ENCODE results near the gene TTC13.

Gene TTC13

GRCh38 chr1:230939806-230940489 is 38.7 kb downstream of the TTC13 start:
- no peak for DNase-seq

DNA sequence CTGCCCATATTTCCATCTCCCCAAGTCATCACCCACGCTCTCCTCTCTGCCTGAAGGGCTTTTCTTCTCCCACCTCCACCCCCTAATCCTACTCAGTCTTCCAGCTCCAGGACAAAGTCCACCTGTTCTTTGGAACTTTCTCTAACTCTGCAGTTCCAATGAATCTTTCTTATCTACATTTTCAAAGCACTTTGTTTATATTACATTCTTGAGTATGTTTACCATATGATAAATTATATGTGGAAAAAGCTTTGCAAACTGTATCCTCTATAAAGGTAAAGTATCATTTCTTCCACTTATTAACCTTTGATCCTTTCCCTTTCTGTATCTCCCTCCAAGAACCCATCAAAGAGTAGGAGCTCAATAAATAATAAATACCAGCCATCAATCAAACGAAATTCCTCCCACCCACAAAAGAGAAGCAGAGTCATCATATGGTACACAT is 39.7 kb downstream of the TTC13 start:
- no peak for DNase-seq

- DNase-seq, result no peak
Measured at GRCh38 chr1:230937371-230937770, 41.3 kb downstream of the TTC13 start.

DNA sequence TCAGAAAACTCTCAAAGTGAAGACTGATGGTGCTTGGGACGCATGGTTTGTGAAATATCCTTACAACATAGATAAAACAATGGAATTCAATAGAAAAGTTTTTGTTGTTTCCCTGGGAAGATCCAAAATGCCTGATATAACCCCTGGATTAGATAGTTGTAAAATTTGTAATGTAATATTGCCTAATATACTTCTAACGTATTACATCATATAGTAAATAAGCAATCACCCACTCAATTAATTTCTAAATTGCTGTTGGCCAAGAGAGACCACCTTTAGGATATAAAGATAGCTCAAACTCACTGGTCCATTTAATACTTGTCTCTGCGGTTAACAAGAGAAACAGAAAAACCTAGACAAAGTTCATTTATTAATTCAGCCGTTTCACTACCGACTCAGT is 42.2 kb downstream of the TTC13 start:
- DNase-seq, result no peak

GRCh38 chr1:230935852-230936251 is 42.8 kb downstream of the TTC13 start:
- no peak for DNase-seq

GRCh38 chr1:230930986-230931385 is 47.7 kb downstream of the TTC13 start:
- DNase-seq, result no peak

GRCh38 chr1:230926182-230926581 is 52.5 kb downstream of the TTC13 start:
- no peak for DNase-seq

DNA sequence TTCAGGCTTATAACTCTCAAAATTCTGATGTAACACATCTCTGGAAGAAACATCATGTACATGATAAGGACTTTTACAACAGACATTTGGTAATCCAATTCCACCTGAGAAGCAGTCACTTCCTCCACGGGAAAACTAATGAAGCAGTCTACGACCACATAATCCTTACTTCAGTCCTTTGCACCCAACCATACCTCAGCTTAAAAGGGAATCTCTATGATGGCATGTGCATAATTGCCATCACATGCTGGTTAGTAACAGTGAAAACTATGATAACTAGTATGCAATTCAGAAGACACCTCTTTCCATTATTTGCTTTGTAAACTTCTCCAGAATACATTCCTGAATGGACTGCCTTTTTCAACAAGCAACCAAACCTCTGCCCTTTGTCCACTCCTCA is 53.1 kb downstream of the TTC13 start:
- no peak for DNase-seq

DNA sequence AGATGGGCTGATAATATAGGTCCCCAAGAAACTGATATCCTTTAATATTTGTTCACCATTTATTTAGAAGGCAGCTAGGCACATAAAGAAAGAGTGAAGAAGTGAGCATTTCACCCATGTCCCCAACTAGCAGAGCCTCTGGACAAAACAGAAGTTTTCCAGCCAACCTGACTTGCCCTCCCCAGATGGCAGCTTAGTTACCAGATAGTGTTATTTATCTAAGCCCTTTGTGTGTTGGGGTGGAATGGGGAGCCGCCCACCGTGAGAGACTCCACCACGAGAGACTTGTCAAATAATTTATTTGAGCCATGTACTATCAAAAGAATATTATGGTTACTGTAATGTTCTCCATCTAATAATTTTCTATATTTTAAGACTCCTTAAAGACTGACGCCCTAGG is 55.5 kb downstream of the TTC13 start:
- no peak for DNase-seq

DNA sequence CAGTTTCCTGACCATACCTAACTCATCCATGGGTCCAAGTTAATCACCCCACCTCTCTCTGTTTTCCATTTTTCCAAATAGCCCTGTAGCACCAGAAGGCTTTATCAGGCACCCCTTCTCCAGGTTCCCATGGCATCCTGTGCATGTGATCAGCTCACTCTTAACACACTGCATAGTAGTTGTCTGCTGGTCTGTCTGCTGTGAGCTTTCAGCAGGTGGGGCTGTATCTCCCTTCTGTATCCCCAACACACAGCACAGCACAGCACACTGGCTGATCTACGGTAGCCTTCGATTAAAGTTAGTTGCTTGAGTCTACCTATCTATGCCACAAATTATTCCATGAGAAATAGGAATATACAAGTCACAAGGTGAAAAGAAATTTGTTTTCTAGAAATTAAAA is 56.0 kb downstream of the TTC13 start:
- no peak for DNase-seq

DNA sequence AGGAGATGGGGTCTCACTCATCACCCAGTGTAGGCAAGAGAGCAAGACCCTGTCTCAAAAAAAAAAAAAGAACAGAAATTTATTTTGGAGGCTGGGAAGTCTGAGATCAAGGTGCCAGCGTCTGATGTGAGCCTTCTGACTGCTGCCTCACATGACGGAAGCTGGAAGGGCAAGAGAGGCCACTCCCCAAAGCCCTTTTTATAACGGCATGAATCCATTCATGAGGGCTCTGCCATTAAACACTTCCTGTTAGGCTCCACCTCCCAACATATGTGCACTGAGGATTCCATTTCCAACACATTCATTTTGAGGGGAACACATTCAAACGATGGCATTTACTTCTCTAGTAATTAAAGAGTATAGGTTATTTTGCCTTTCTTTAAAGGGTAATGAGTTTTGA is 59.5 kb downstream of the TTC13 start:
- no peak for DNase-seq

DNA sequence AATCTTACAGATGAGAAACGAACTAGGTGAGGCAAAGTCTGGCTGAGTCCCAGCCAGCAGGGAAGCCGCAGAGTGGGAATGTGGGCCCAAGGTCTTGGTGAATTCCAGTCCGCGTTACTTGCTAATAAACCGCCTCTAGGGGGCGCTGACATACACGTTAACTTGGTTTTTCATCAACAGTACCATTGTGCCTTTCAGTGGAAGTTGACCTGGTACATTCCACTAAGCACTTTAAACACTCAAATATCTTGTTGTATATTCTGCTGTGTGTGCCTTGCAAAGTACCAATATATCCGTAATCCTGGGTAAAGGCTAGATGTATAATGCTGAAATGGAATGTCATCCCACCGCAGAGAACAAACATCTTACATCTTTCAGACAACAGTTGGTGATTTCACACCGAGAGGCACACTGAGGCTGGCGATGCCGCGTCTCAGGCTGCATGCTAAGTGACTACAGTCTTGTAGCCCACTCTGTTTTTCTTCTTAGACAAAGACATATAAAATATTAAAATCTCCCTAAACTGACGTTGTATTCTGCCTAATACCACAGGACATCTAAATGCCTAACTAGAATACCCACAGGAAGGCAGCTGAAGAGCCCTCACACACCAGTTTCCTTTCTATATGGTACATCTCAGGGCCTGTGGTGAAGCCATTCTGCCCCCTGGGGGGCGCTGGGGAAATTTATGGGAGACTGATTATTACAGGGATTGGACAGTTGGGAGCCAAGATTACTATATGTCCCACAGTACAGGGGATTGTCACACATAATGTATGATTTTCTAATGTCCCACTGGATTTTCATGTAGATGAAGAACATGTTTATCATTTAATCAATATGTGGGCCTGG is 61.2 kb downstream of the TTC13 start:
- peak; percentile 77 for DNase-seq

DNA sequence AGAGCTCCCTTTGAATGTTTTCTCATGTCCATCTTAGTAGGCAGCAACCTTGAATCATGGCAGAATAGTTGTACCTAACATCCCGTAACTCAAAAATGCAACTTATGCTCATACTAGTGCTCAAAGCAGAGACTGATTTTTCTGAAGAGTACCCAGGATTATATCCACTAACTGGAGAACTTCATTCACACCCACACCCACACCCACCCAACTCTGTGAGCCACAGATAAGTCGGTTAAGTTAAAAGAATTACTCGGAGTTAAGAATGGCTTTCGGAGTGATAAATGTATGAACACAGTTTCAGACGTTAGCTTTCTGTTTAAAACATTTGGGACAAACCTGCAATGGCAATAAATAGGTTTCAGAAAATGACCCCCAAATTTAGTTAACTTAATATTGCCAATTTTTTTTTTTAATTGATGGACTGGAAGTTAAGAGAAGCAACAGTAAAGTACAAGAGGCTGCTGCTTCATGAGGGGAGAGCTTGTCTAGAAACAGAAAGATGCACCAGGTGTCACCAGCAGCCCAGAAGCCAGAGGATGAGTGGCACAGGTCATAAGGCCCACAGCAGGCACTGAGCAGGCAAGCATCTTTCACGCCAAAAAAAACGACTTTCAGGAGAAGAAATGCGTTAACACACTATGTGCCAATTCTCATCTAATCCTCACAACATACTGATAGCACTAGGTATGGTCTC is 61.9 kb downstream of the TTC13 start:
- DNase-seq, result no peak

- no peak for DNase-seq
Measured at GRCh38 chr1:230915078-230915477, 63.6 kb downstream of the TTC13 start.

DNA sequence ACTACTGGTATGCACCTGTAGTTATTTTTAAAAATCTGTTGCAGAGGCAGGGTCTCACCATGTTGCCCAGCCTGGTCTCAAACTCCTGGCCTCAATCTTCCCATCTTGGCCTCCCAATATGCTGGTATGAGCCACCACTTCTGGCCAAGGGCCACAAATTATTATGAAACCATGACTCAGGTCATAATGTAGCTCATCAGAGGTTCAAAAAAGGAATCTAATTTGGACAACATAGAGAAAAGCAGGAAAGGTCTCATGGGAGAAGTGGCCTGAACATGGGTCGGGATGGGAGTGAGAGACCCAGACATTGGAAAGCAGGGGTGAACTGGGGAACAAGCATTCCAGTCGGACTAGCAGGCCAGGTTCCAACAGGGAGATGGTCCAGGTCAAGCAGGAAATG is 65.2 kb downstream of the TTC13 start:
- DNase-seq, result no peak

DNA sequence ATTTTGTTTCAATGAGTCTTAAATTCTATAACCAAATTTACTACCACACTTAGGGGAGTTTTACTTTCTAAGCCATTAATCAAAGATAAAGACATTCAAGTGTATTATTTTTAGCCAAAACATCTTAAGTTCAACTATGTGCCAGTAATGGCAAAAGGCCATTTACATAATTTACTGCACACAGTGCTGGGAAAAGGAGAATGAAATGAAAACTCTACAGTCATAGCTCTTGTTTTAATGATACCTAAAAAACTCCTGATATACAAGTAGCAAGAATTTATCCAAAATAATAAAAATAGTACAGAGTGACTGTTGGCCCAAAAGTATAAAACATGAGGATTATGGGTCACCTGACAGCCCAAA is 67.9 kb downstream of the TTC13 start:
- no peak for DNase-seq

DNA sequence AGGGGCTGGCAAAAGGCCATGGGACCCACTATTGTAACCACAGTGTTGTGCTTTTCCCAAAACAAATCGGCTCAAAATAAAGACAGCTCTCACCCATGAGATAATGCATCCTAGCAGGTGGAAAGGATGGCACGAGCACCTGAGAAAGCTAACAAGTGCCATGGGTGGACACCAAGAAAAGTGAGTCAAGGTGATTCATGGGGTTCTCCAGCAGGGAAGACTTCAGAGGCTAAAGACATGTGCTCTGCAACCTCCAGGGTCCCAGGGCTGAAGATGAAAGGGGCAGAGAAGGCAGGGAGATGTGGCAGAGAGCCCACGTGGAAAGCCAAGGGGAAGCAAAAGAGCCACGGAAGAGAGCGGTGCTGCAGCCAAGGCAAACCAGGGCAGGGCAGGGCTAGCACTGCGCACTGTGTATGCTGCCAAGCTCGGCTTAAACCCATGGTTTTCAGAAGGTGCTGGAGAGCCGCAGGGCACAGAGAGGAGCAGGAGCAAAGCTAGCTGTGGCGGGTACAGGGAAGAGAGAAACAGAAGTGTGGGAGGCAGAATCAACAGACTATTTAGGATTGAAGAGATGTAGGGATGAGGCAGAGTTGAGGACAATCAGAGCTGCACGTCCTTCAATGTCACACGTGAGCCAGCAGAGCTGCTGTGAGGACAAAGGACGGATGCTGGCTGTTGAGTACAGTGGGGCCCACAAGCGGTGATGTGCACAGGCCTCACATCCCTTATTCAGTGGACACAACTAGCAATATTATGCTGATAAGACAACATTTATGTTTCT is 68.5 kb downstream of the TTC13 start:
- DNase-seq, result no peak

DNA sequence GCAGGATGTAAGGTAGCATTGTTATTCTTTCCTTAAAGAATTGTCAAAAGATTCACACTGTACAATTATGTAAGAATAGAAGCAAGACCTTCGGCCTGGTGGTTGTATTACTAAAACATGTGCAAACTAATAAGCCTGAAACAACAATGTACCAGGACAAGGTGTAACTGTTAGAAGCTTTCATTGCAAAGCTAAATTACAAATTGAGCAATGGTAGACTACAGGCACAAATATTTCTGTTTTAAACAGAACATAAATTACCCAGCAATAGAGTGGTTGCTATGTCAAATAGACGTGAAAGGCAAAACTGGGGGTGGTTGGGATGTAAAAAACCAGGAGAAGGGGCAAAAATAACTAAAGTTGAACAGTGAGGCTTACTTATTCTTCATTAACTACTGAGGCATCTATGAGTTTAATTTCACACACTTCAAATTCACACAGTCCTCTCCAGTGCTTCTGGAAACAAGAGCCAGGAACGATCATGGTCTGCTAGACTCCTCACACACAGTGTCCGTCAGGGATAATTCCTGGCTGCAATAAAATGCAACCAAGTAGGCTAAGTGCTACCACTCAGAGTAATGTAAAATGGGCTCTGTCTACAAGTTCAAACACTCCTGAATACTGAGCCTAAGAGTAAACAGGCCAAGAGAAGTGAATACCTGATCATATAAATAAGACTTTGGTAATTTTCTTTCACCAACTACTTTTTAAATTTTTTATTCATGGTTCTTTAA is 71.0 kb downstream of the TTC13 start:
- DNase-seq, result no peak

DNA sequence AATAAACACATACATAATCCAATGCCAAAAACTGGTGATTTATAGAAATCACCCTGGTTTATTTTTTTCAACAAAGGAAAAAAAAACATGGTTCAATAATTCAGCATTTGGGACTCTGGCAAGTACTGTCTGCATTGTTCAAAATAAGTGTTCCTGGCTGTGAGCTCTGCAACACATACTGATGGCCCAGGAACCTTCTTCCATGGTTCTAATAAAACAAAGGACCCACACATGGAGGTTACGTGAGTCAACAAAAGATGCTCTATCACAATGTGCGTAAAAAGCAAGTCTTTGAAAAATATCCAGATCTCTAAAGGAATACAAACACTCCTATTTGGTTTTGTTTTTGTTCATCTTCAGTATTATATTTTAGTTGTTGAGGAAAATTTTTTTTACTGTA is 72.4 kb downstream of the TTC13 start:
- no peak for DNase-seq

GRCh38 chr1:230905733-230906132 is 72.9 kb downstream of the TTC13 start:
- DNase-seq, result no peak

DNA sequence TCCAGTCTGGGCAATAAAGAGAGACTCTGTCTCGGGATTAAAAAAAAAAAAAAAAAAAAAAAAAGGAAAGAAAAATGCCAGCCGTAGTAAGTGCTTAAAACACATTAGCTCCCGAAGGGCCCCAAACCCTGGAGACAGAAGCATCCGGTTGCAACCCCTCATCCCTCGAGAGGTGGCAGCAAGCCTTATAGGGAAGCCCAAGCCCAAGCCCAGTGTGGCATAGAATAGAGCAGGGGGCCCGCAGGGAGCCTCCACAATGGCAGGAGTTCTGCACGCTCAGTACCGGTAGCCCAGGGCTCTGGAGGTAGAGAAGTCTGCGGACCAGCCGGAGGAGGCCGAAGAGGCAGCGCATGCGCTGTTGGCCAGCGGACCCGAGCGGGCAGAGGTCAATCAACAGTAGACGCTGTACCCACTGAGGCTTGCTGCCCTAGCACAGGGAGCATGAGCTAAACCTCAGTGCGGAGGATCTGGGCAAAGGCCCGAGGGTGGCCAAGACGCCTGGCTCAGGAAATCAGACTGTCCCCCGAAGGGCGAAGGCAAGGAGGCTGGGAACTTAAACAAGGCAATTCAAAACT is 76.2 kb downstream of the TTC13 start:
- no peak for DNase-seq

DNA sequence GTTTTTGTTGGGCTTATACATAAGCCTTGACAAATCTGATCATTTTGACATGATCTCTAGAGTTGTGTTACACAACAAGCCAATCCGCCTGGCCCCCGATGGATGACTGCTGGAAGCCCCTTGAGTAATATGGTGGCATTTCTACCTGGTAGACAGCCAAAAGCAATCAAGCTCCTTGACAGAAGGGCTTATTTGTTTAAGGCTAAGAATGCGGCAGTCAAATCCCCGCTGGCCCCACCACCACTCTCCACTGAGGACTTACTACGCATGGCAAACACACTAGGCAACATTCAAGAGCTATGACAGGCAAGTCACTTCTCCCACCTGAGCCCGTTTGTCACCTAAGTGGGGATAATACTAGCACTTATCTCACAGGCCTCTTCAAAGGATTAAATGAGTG is 77.0 kb downstream of the TTC13 start:
- DNase-seq, result no peak

Data from activated CD4-positive, alpha-beta T cell treated with anti-CD3 and anti-CD28 coated beads, Interleukin-2, Interleukin-6, amounts not matched to agents 100 ng/mL and 50 ng/mL, durations not matched to agents 16 hours and 8 hours (primary cell).